GM23248 (cell line): ENCODE results near the gene ZNF70. TPM values are rescaled to one million over a fixed set of nuclear protein-coding genes. Genes with fewer than 3 reads are reported as not detected.
A peak's percentile ranks its signal among the peaks of the same experiment; 100 is the strongest.

Experiments
- DNase-seq: peaks from one replicate; pipeline ENCODE4 v3.0.0-alpha.2; 2015
- H2AFZ ChIP-seq: fragments of 200-600 bp; sonication (generic); 2 replicates; pipeline ENCODE4 v1.6.1; 2016; ENCODE audit warnings: antibody characterized with exemption
- H3F3A ChIP-seq: fragments of 200-600 bp; sonication (generic); 2 replicates; pipeline ENCODE4 v1.6.1; 2016; ENCODE audit warnings: mild to moderate bottlenecking, antibody characterized with exemption, mixed run types; ENCODE audit not compliant: insufficient read depth
- H3K27ac ChIP-seq: fragments of 200-600 bp; sonication (generic); 2 replicates; pipeline ENCODE4 v1.5.1; 2016; ENCODE audit warnings: mild to moderate bottlenecking
- H3K27me3 ChIP-seq: fragments of 200-600 bp; sonication (generic); replicated peaks from 2 replicates; pipeline ENCODE4 v1.6.1; 2016; ENCODE audit warnings: mild to moderate bottlenecking; ENCODE audit not compliant: insufficient read depth
- H3K36me3 ChIP-seq: fragments of 200-600 bp; sonication (generic); 2 replicates; pipeline ENCODE4 v1.6.1; 2016; ENCODE audit warnings: low read depth, mild to moderate bottlenecking
- H3K4me1 ChIP-seq: fragments of 200-600 bp; sonication (generic); 2 replicates; pipeline ENCODE4 v1.6.1; 2016; ENCODE audit warnings: mild to moderate bottlenecking; ENCODE audit not compliant: insufficient read depth
- H3K4me2 ChIP-seq: fragments of 200-600 bp; sonication (generic); one replicate; pipeline ENCODE4 v1.6.1; 2016; ENCODE audit warnings: mild to moderate bottlenecking; ENCODE audit not compliant: unreplicated experiment
- H3K4me3 ChIP-seq: fragments of 200-600 bp; sonication (generic); 2 replicates; pipeline ENCODE4 v1.5.1; 2016; ENCODE audit warnings: mild to moderate bottlenecking
- H3K79me2 ChIP-seq: fragments of 200-600 bp; sonication (generic); 2 replicates; pipeline ENCODE4 v1.6.1; 2016; ENCODE audit warnings: mild to moderate bottlenecking; ENCODE audit not compliant: insufficient read depth
- H3K9ac ChIP-seq: fragments of 200-600 bp; sonication (generic); 2 replicates; pipeline ENCODE4 v1.6.1; 2016; ENCODE audit warnings: mild to moderate bottlenecking
- H3K9me2 ChIP-seq: fragments of 200-600 bp; sonication (generic); 2 replicates; pipeline ENCODE4 v1.6.1; 2016; ENCODE audit warnings: mixed run types, mild to moderate bottlenecking, moderate library complexity; ENCODE audit not compliant: insufficient read depth
- H3K9me3 ChIP-seq: fragments of 200-600 bp; sonication (generic); one replicate; pipeline ENCODE4 v1.6.1; 2017; ENCODE audit warnings: low read depth
- H4K20me1 ChIP-seq: fragments of 200-600 bp; sonication (generic); 2 replicates; pipeline ENCODE4 v1.6.0; 2016; ENCODE audit not compliant: insufficient read depth
- EZH2 ChIP-seq: fragments of 200-600 bp; sonication (generic); IDR thresholded peaks from 2 replicates; pipeline ENCODE4 v1.6.1; 2018; ENCODE audit warnings: antibody characterized with exemption, mild to moderate bottlenecking; ENCODE audit not compliant: insufficient read depth, poor library complexity, severe bottlenecking
- EZH2phosphoT487 ChIP-seq: fragments of 200-600 bp; sonication (generic); IDR thresholded peaks from 2 replicates; pipeline ENCODE4 v1.6.1; 2018; ENCODE audit warnings: antibody characterized with exemption, moderate library complexity, mild to moderate bottlenecking, low read depth; ENCODE audit not compliant: insufficient read depth
- WGBS, 2 experiments: methylation state at CpG; one replicate each; pipeline ENCODE4 v1.1.6; 2015 to 2017; ENCODE audit warnings: low lambda C conversion rate in 2 of 2, low coverage in 1 of 2; ENCODE audit errors: missing lambda C conversion rate in 2 of 2; 5-methylcytosine and 5-hydroxymethylcytosine counted together
- in situ Hi-C: fragments of 300-500 bp; cut with MboI; formaldehyde crosslinking; loops from 2 replicates; pipeline ENCODE4 v1.15.0; 2020
- polyA plus RNA-seq: library from polyadenylated mRNA; unstranded; fragments of >200 nt; fragmentation: Nextera tagmentation; extraction: Ambion mirVana; gene quantifications from 2 replicates; pipeline ENCODE4 v1.2.1, GENCODE V29; 2016
- total RNA-seq: library from RNA; depleted of rRNA; stranded (reverse); fragments of >200 nt; shearing (Covaris generic); gene quantifications from 2 replicates; pipeline ENCODE4 v1.2.3, GENCODE V29; 2014

Gene ZNF70
- total and polyA plus RNA-seq, 2 experiments from 2014 or later, result 1.0 to 2.5 TPM

DNA sequence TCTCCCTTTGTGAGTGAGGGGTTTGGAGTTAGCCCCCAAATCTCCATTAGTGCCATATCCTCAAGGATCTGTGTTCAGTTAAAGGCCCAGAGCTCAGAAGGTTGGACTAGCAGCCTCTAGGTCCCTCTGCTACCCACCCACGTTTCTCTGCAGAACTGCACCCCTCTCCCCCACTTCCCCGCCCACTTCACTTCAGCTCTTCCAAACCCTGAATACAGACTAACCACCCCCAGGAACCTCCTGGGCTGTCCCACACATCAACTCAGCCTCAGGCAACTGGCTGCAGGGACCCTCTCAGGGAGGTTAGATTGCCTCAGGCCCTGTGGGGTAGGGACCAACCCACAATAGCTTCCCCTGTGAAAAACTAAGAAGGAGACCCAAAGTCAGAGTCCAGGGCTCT, 2.5 kb upstream of the ZNF70 start:
- 64 to 80% methylated on average over 2 of the region's 2 CpGs for WGBS, 2 experiments
- no peaks in the 10 kb centered on the region for H4K20me1 ChIP-seq
- no peak overlapping the region for H3K4me3 ChIP-seq
- DNase-seq, result no peak
- in situ Hi-C loops, result no loop called here
- peaks cover 17% of the 10 kb centered on the region for H3K79me2 ChIP-seq
- no peak for TF ChIP-seq EZH2
- TF ChIP-seq EZH2phosphoT487, result no peak
- 0 out of 2 replicates have a peak, but pooled peaks cover 6% of the 10 kb centered on the region for H3F3A ChIP-seq
- no peaks in the 10 kb centered on the region for H3K27me3 ChIP-seq
- no peaks in the 10 kb centered on the region for H3K9me2 ChIP-seq
- no peak overlapping the region for H2AFZ ChIP-seq
- no peak overlapping the region for H3K4me2 ChIP-seq
- H3K9ac ChIP-seq, result no peak overlapping the region
- no peaks in the 10 kb centered on the region for H3K36me3 ChIP-seq
- no peaks in the 10 kb centered on the region for H3K9me3 ChIP-seq
- no peak overlapping the region for H3K27ac ChIP-seq
- 0 out of 2 replicates have a peak, but pooled peaks cover 7% of the 10 kb centered on the region for H3K4me1 ChIP-seq

DNA sequence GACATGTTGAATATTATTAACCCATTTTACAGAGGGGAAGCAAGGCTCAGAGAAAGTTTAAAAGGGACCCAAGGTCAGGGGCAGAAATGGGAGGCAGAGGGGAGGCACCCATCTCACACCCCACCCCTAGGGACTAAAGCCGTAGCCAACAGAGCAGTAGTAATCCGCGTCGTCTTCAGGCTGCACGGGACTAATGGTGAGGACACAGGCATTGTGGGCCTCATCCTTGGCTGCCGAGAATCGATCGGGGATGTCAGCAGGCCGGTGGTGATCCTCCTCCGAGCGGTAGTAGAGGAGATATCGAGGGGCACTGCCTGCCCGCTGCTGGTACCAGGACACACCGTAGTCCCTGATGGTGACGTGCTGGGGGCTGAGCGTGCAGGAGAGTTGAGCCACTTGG, 1.8 kb upstream of the ZNF70 start:
- Histone ChIP-seq H3F3A (0 out of 2 replicates have a peak, but pooled peaks cover 6% of the 10 kb centered on the region), H3K4me3 (no peak overlapping the region), H3K27me3 (no peaks in the 10 kb centered on the region), H3K4me1 (0 out of 2 replicates have a peak, but pooled peaks cover 7% of the 10 kb centered on the region), H3K79me2 (peaks cover 19% of the 10 kb centered on the region), H4K20me1 (no peaks in the 10 kb centered on the region), H2AFZ (no peak overlapping the region), H3K9me2 (no peaks in the 10 kb centered on the region), H3K9ac (no peak overlapping the region), H3K4me2 (no peak overlapping the region), H3K9me3 (no peaks in the 10 kb centered on the region), H3K36me3 (no peaks in the 10 kb centered on the region), H3K27ac (no peak overlapping the region)
- no peak for TF ChIP-seq EZH2
- no peak for TF ChIP-seq EZH2phosphoT487
- DNase-seq, result no peak
- in situ Hi-C loops, result no loop called here
- 86 to 92% methylated on average over 16 of the region's 16 CpGs for WGBS, 2 experiments

DNA sequence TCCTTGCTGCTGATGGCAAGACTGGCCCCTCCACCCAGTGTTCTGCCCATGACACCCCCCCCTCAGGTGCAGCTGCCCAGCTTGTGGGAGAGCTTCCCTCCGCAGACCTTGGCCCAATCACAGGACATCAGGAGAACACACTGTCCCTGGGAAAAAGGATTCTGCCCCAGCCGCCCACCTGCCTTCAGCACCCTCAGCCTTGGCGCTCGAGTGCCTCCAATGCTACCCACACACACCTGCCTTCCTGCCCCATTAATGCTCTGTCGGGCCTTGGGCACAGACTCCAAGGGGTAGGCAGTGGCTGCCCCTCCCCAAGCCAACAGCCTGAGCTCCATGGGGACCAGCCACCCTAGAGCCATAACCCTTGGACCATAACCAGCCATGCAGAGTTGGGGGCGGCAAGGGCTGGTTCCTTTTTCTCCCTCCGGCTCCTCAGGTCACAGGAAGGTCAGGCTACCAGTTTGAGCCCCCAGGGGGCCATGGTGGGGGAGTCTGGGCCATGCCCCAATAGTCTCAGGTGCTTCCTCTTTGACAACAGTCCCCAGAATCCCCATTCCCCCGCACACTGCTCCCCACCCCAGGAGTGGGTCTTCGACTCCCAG, 1.3 kb upstream of the ZNF70 start:
- no peaks in the 10 kb centered on the region for H3K36me3 ChIP-seq
- no peak overlapping the region for H3K4me2 ChIP-seq
- WGBS, 2 experiments, result 79 to 86% methylated on average over 9 of the region's 9 CpGs
- H3K79me2 ChIP-seq, result peaks cover 19% of the 10 kb centered on the region
- DNase-seq, result no peak
- no peaks in the 10 kb centered on the region for H3K9me2 ChIP-seq
- H3K4me3 ChIP-seq, result no peak overlapping the region
- H2AFZ ChIP-seq, result no peak overlapping the region
- no peak for TF ChIP-seq EZH2phosphoT487
- H3K27me3 ChIP-seq, result no peaks in the 10 kb centered on the region
- in situ Hi-C loops, result no loop called here
- no peak overlapping the region for H3K27ac ChIP-seq
- H3K4me1 ChIP-seq, result 0 out of 2 replicates have a peak, but pooled peaks cover 7% of the 10 kb centered on the region
- H3K9ac ChIP-seq, result no peak overlapping the region
- H3K9me3 ChIP-seq, result no peaks in the 10 kb centered on the region
- H3F3A ChIP-seq, result 0 out of 2 replicates have a peak, but pooled peaks cover 6% of the 10 kb centered on the region
- H4K20me1 ChIP-seq, result no peaks in the 10 kb centered on the region

DNA sequence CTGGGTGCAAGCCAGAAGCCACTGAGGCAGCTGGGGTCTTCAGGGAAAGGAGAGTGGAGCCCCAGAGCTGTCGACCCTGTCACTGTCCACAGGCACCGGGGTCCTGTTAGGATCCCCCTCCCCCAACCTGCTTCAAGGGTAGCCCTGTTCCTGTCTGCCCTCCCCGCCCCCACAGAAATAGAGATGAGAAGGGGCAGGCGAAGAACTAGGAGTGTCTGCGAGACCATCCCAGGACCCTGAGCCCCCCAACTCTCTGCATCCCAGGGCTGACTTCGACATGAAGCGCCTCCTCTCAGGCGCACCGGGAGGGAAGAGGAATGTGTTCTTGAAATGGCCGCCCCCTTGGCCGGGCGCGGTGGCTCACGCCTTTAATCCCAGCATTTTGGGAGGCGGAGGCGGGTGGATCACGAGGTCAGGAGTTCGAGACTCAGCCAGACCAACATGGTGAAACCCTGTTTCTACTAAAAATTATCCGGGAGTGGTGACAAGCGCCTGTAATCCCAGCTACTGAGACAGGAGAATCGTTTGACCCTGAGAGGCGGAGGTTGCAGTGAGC, 607 bp upstream of the ZNF70 start:
- H3K79me2 ChIP-seq, result peaks cover 19% of the 10 kb centered on the region
- H3K4me2 ChIP-seq, result peak overlapping the region; percentile 67
- DNase-seq, result no peak
- no peaks in the 10 kb centered on the region for H3K27me3 ChIP-seq
- no peaks in the 10 kb centered on the region for H4K20me1 ChIP-seq
- no peaks in the 10 kb centered on the region for H3K36me3 ChIP-seq
- H3K9me2 ChIP-seq, result no peaks in the 10 kb centered on the region
- 0 out of 2 replicates have a peak, but pooled peaks cover 7% of the 10 kb centered on the region for H3K4me1 ChIP-seq
- H3F3A ChIP-seq, result 0 out of 2 replicates have a peak, but pooled peaks cover 6% of the 10 kb centered on the region
- H3K27ac ChIP-seq, result peak overlapping the region; percentile 48
- H3K9me3 ChIP-seq, result no peaks in the 10 kb centered on the region
- WGBS, 2 experiments, result 15 to 22% methylated on average over 21 to 22 of the region's 22 CpGs
- TF ChIP-seq EZH2, result no peak
- TF ChIP-seq EZH2phosphoT487, result no peak
- H3K9ac ChIP-seq, result peak overlapping the region; percentile 89
- peak overlapping the region; percentile 89 for H2AFZ ChIP-seq
- in situ Hi-C loops, result no loop called here
- peak overlapping the region; percentile 94 for H3K4me3 ChIP-seq
